Measurements from ENCODE around the gene CEP290.
"Not testable (repeated sequence)": the region's sequence is repeated elsewhere in the genome, so short reads cannot be mapped to it uniquely, and the experiment has no call there.

Gene CEP290

DNA sequence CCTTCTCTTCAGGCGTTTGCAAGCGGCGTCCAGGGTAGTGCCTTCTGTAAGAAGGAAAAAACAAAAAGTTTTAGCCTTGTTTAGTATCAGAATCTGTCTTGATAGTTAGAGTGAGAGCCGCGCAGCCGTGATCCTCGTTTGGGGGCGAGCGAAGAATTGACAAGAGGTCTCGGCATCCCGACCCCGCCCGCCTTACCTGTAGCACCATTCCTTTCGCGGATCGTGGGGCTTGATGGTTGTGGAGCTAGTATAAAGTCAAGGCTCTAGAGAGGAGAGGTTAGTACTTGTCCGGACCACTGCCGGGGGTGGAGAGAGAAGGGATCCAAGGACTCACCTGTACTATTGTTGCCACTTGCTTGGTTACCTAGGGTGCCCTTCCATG is 713 bp upstream of the CEP290 start:
- DNase-seq (ENCODE audit: low read depth in 2 of 3, low spot score in 2 of 3) = peak in 2 of 3 experiments; percentile 10 to 25

GRCh38 chr12:88141425-88141773 is 489 bp downstream of the CEP290 start:
- no peak for DNase-seq (ENCODE audit: low read depth in 2 of 3, low spot score in 2 of 3)

DNA sequence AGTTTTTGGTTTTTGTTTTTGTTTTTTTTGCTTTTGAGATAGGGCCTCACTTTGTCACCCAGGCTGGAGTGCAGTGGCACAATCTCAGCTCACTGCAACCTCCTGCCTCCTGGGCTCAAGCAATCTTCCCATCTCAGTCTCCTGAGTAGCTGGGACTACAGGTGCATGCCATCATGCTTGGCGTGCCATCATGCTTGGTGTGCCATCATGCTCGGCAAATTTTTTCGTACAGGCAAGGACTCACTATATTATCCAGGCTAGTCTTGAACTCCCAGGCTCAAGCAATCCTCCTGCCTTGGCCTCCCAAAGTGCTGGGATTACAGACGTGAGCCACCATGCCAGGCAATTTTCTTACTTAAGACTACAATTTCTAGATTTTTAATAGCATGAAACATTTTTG is 2.2 kb downstream of the CEP290 start:
- DNase-seq (ENCODE audit: low read depth in 2 of 3, low spot score in 2 of 3) = not testable (repeated sequence)

DNA sequence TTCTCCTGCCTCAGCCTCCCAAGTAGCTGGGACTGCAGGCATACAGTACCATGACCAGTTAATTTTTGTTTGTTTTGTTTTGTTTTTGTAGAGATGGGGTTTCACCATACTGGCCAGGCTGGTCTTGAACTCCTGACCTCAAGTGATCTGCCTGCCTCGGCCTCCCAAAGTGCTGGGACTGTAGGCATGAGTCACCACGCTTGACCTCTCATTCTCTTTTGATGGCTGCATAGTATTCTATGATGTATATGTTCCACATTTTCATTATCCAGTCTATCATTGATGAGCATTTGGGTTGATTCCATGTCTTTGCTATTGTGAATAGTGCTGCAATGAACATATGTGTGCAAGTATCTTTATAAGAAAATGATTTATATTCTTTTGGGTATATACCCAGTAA is 8.7 kb downstream of the CEP290 start:
- DNase-seq (ENCODE audit: low read depth in 2 of 3, low spot score in 2 of 3) = not testable (repeated sequence)

GRCh38 chr12:88132392-88132791 is 9.5 kb downstream of the CEP290 start:
- no peak for DNase-seq (ENCODE audit: low read depth in 2 of 3, low spot score in 2 of 3)

DNA sequence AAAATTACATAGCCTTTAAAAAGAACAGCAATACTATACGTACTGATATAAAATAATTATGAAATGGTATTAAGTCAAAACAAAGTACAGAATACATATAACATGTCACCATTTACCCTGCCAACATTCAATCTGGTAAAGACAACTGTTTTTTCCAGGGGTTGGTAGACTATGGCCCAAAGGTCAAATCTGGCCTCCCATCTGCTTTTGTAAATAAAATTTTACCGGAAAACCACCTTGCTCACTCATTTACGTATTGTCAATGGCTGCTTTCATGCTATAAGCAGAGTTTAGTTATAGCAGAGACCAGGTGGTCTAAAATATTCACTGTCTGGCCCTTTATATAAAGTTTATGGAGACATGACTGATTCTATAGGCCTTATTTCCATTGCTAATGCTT is 14.0 kb downstream of the CEP290 start:
- DNase-seq (ENCODE audit: low read depth in 2 of 3, low spot score in 2 of 3) = no peak

GRCh38 chr12:88127099-88127498 is 14.8 kb downstream of the CEP290 start:
- DNase-seq (ENCODE audit: low read depth in 2 of 3, low spot score in 2 of 3) = no peak

- no peak for DNase-seq (ENCODE audit: low read depth in 2 of 3, low spot score in 2 of 3)
These were observed 19.2 kb downstream of the CEP290 start for GRCh38 chr12:88122666-88123065.

GRCh38 chr12:88113871-88114270 is 28.0 kb downstream of the CEP290 start:
- DNase-seq (ENCODE audit: low read depth in 2 of 3, low spot score in 2 of 3) = no peak

GRCh38 chr12:88111074-88111652 is 30.7 kb downstream of the CEP290 start:
- DNase-seq (ENCODE audit: low read depth in 2 of 3, low spot score in 2 of 3) = no peak

DNA sequence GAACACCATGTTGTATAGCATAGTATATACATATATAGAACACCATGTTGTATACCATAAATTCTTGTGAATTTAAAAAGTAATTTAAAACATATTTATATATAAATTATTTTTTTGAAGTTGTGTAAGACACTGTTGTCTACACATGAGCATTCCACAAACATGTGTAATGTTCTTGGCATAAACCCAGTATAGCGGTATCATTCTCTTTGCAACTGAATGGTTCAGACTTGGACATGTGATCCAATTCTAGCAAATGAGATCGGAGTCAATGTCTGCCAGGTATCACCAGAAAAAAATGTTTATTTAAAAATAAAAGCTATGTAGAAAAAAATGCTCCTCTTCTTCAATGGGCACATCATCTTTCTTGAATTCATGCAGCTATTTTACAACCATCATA is 33.9 kb downstream of the CEP290 start:
- DNase-seq (ENCODE audit: low read depth in 2 of 3, low spot score in 2 of 3) = no peak

DNA sequence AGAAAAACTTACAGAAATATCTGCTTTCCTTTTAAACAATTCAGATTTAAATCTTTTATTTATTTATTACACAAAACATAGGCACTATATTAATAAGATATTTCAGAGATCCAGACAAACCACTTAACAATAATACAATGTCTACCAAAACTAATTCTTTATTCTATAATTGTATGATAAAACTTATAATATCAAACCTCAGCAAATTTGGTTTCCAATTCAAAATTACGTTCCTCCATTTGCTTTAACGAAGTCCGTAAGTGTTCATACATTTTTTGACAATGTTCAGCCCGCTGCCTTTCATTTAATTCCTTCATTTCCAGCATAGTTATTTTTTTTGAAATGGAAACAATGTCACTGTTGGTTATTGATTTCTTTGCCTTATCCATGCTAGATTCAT is 48.3 kb downstream of the CEP290 start:
- no peak for DNase-seq (ENCODE audit: low read depth in 2 of 3, low spot score in 2 of 3)

DNA sequence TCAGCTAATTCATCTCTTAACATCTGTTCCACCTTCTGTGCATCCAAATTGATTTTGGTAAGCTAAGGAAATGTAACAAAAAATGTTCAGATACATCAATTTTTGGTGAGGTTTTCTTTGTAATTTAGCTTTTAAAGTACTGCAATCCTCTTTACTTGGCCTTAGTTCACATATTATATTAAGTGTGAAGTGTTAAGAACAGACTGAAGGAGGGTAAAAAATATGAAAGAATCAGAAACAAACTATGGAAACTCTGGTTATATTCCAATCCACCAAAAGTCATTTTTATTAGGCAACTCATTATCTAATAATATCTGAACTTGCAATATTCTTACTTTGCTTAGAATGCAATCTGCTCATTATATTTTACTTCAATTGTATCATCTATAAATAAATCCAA is 49.1 kb downstream of the CEP290 start:
- DNase-seq (ENCODE audit: low read depth in 2 of 3, low spot score in 2 of 3) = no peak

GRCh38 chr12:88084210-88084609 is 57.7 kb downstream of the CEP290 start:
- DNase-seq (ENCODE audit: low read depth in 2 of 3, low spot score in 2 of 3) = no peak

DNA sequence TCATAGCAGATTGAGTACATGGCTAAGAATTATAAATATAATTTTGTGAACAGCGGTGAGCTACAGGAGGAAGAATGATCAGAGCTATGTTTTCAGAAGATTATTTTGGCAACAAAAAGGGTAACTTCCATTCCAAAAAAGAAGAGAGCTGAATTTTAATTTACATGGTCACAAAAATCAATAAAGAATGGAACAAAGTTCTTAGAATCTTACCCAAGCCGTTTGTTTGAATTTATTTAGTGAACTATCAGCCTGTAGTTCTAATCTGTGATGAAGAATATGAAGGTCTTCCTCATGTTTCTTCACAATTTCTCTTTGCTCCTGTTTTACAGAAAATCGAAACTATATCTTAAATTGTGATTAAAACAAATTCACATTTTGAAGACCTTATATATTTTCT is 58.3 kb downstream of the CEP290 start:
- DNase-seq (ENCODE audit: low read depth in 2 of 3, low spot score in 2 of 3) = no peak

DNA sequence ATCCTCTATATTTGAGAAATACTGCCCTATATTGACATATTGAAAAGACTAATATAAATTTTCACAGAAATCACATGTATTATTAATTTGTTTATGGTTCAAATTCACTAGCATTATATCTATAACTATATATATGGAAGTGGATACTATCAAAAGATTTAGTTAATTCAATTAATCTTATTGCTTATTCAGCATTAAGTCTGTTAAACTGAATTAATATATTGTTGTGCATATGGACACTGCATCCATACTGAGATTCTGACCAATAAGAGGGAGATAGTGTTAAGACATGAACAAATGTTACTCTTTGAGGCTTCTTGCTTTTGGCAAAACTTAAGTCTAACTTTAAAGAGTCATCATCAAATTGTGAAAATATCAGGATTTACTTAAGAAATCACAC is 60.6 kb downstream of the CEP290 start:
- DNase-seq (ENCODE audit: low read depth in 2 of 3, low spot score in 2 of 3) = no peak

- DNase-seq (ENCODE audit: low read depth in 2 of 3, low spot score in 2 of 3) = no peak
These were observed 74.6 kb downstream of the CEP290 start for GRCh38 chr12:88067301-88067700.

DNA sequence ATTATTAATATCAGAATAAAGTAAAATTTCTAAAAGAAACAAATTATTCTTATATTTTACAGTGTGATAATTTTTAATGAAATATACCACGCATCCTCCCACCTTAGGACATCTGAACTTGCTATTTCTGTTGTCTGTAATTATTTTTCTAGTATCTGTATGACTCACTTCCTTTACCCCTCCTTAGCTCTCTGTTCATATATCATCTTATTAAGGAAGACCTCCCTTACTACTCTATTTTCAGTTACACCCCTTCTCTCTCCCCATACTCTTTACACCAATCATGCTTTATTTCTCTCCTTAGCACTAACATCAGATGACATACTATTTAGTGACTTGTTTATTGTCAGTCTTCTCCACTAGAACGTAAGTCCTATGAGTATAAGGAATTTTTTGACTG is 78.5 kb downstream of the CEP290 start:
- no peak for DNase-seq (ENCODE audit: low read depth in 2 of 3, low spot score in 2 of 3)

DNA sequence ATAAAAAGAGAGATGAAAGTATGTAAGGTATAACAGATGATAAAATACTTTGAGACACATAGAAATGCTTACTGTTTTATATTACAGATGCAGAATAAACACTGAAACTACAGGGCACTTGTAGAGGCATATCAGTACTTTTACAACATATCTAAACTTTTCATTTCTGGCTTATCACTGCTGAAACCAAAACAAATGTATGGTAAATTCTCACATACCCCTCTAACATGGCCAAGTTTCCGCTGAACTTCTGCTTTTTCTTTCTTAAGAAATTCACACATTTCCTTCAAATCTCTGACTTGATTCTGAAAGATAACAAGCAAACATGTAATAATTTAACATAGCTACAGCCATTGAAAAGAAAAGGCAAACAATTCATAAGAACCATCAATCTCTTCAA is 79.4 kb downstream of the CEP290 start:
- DNase-seq (ENCODE audit: low read depth in 2 of 3, low spot score in 2 of 3) = no peak

- DNase-seq (ENCODE audit: low read depth in 2 of 3, low spot score in 2 of 3) = no peak
These were observed 83.2 kb downstream of the CEP290 start for GRCh38 chr12:88058719-88059077.

DNA sequence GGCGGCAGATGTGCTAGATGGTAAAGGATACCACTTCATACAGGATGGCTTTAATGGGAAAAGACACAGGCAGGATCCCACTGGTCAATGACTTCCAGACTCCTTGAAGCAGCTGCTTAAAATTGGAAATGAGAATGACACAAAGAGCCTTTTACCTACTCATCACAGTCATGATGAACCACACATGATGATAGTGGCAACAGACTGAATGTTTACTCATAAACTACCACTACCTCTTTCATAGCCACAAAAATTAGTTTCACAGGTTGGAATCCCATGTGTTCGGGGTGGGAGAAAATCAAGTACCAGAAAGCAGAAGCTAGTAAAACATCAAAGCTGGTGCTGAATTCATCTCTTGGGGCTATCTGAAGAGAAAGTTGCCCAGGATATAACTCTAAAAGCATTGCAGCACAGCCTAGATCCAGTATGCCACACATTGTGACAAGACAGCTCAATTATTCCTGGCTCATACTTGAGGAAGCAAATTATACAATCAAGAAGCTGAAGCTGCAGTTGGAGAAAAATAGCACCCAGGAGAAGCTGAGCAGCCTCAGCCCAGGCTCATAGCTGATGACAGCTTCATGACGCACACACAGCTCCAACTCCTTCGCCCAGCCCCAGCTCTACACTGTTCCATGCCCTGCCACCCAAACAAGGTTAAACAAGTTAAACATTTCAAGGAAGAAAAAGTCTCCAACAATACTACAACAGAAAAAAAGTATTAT is 83.7 kb downstream of the CEP290 start:
- DNase-seq (ENCODE audit: low read depth in 2 of 3, low spot score in 2 of 3) = no peak

GRCh38 chr12:88056571-88056970 is 85.3 kb downstream of the CEP290 start:
- DNase-seq (ENCODE audit: low read depth in 2 of 3, low spot score in 2 of 3) = no peak

DNA sequence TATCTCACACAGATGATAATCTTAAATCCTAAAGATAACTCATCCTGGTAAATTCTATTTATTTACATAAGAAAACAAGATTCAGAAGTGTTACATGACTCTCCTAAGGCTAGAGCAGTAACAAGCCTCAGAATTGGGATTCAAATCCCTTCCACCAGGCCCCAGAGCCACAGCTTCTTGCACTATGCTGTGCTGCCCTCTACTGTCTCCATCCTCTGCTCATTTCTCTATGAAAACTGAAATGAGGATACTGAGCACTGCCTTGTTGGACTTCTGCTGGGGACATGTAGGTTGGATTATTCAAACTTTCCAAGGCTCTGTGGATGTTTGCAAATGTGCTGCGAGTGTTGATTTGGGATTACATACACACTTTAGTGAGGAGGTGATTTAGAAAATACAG is 89.2 kb downstream of the CEP290 start:
- DNase-seq (ENCODE audit: low read depth in 2 of 3, low spot score in 2 of 3) = no peak

All from activated CD8-positive, alpha-beta memory T cell treated with anti-CD3 and anti-CD28 coated beads for 48 hours (primary cell).